ENCODE results near the gene FBXW8.

FBXW8 gene

GRCh38 chr12:116933512-116934246, 22.9 kb downstream of the FBXW8 start:
- TF ChIP-seq CTCF (conservative IDR thresholded peaks at IDR 0.05; ENCODE audit: low read depth) = no peak
- no peak for DNase-seq (ENCODE audit: low spot score)
- POLR2A ChIA-PET (ENCODE audit: low non-redundant PET) = no interaction called here
- H3K27ac ChIP-seq = no peak overlapping the region
- CTCF ChIA-PET = interaction anchor here (0.6 kb wide), 1 partner anchor 1689 kb away, joined by 3 read pairs; no protein-coding TSS in a partner anchor

GRCh38 chr12:116934908-116935705, 24.4 kb downstream of the FBXW8 start:
- DNase-seq (ENCODE audit: low spot score) = no peak
- POLR2A ChIA-PET (ENCODE audit: low non-redundant PET) = no interaction called here
- H3K27ac ChIP-seq = no peak overlapping the region
- CTCF ChIA-PET = interaction anchor here (0.6 kb wide), 1 partner anchor 15 kb away, joined by 3 read pairs; no protein-coding TSS in a partner anchor
- TF ChIP-seq CTCF (conservative IDR thresholded peaks at IDR 0.05; ENCODE audit: low read depth) = no peak

- CTCF ChIA-PET = no interaction called here
- POLR2A ChIA-PET (ENCODE audit: low non-redundant PET) = no interaction called here
- no peak for DNase-seq (ENCODE audit: low spot score)
- no peak for TF ChIP-seq CTCF (conservative IDR thresholded peaks at IDR 0.05; ENCODE audit: low read depth)
- no peak overlapping the region for H3K27ac ChIP-seq
These were observed 26.9 kb downstream of the FBXW8 start for GRCh38 chr12:116937640-116938039.

- no peak for TF ChIP-seq CTCF (conservative IDR thresholded peaks at IDR 0.05; ENCODE audit: low read depth)
- no peak overlapping the region for H3K27ac ChIP-seq
- ChIA-PET POLR2A (ENCODE audit: low non-redundant PET) (interaction anchor here (0.8 kb wide), 1 partner anchor 52 kb away, joined by 11 read pairs; no protein-coding TSS in a partner anchor), CTCF (no interaction called here)
- DNase-seq (ENCODE audit: low spot score) = no peak
These were observed 29.0 kb downstream of the FBXW8 start for GRCh38 chr12:116939734-116940133.

- no peak for TF ChIP-seq CTCF (conservative IDR thresholded peaks at IDR 0.05; ENCODE audit: low read depth)
- ChIA-PET CTCF (no interaction called here), POLR2A (ENCODE audit: low non-redundant PET) (no interaction called here)
- no peak overlapping the region for H3K27ac ChIP-seq
- DNase-seq (ENCODE audit: low spot score) = no peak
These were observed 30.4 kb downstream of the FBXW8 start for GRCh38 chr12:116941188-116941587.

- no peak for DNase-seq (ENCODE audit: low spot score)
- CTCF ChIA-PET = interaction anchor here (0.7 to 1.3 kb wide), 4 partner anchors 9 to 233 kb away, joined by 3 read pairs; no protein-coding TSS in a partner anchor
- H3K27ac ChIP-seq = no peak overlapping the region
- POLR2A ChIA-PET (ENCODE audit: low non-redundant PET) = no interaction called here
- no peak for TF ChIP-seq CTCF (conservative IDR thresholded peaks at IDR 0.05; ENCODE audit: low read depth)
These were observed 32.9 kb downstream of the FBXW8 start for GRCh38 chr12:116943419-116944372.

All from RWPE1 (cell line).